K562 (cell line): ENCODE data around the gene DCAF12. TPM values are rescaled to one million over a fixed set of nuclear protein-coding genes. Genes with fewer than 3 reads are reported as not detected.

Experiments
- CXXC5 ChIP-seq: fragments of 250-450 bp; sonication (Bioruptor Pico); IDR thresholded peaks from 2 replicates; pipeline ENCODE4 v1.8.0; 2022; ENCODE audit warnings: inconsistent platforms, mild to moderate bottlenecking, moderate library complexity
- DLX4 ChIP-seq: fragments of 250-450 bp; sonication (Bioruptor Pico); IDR thresholded peaks from 2 replicates; pipeline ENCODE4 v1.6.1; 2021; ENCODE audit warnings: mild to moderate bottlenecking
- DPF2 ChIP-seq: fragments of 450-650 bp; IDR thresholded peaks from 2 replicates; pipeline ENCODE4 v1.6.1; 2016
- ELF1 ChIP-seq: fragments of 200-800 bp; sonication (Bioruptor generic); IDR thresholded peaks from 2 replicates; pipeline ENCODE4 v1.6.1; 2016; ENCODE audit warnings: missing genetic modification characterization, missing compliant biosample characterization
- FOXP1 ChIP-seq: sonication (generic); formaldehyde crosslinking; IDR thresholded peaks from 2 replicates; pipeline ENCODE4 v1.8.0; 2022; ENCODE audit warnings: mild to moderate bottlenecking, missing genetic modification reagents
- FOXP4 ChIP-seq: sonication (generic); formaldehyde crosslinking; IDR thresholded peaks from 2 replicates; pipeline ENCODE4 v1.8.0; 2022; ENCODE audit warnings: mild to moderate bottlenecking, missing genetic modification reagents, borderline replicate concordance
- HDAC2 ChIP-seq: fragments of 450-650 bp; IDR thresholded peaks from 2 replicates; pipeline ENCODE4 v1.6.1; 2016; ENCODE audit warnings: mild to moderate bottlenecking
- JUND ChIP-seq, 2 experiments: IDR thresholded peaks; 2 replicates in 1 of 2; 3 replicates in 1 of 2; pipeline ENCODE4 v1.6.1; 2011; ENCODE audit warnings: borderline replicate concordance in 2 of 2, low read depth in 2 of 2, low read length in 2 of 2, improper control_type of control experiment in 1 of 2, missing biosample characterization in 1 of 2, missing genetic modification characterization in 1 of 2, missing genetic modification reagents in 1 of 2
- L3MBTL2 ChIP-seq: fragments of 450-650 bp; IDR thresholded peaks from 2 replicates; pipeline ENCODE4 v1.6.1; 2016; ENCODE audit warnings: mild to moderate bottlenecking, moderate library complexity
- MAFK ChIP-seq: IDR thresholded peaks from 2 replicates; pipeline ENCODE4 v1.6.1; 2011; ENCODE audit warnings: low read length, improper control_type of control experiment
- MAZ ChIP-seq, 2 experiments: fragments of 450-650 bp in 1 of 2; sonication (generic) in 1 of 2; formaldehyde crosslinking; IDR thresholded peaks in 1 of 2; conservative IDR thresholded peaks in 1 of 2; 2 replicates each; pipeline versions ENCODE4 v1.4.0 to v1.5.0; 2020; ENCODE audit warnings: mild to moderate bottlenecking in 1 of 2, missing genetic modification reagents in 1 of 2
- MEIS2 ChIP-seq: fragments of 450-650 bp; IDR thresholded peaks from 2 replicates; pipeline ENCODE4 v1.6.1; 2014; ENCODE audit warnings: mild to moderate bottlenecking; ENCODE audit not compliant: partially characterized antibody
- NFE2 ChIP-seq: IDR thresholded peaks from 2 replicates; pipeline ENCODE4 v1.6.1; 2014; ENCODE audit warnings: antibody characterized with exemption, low read depth
- RBFOX2 ChIP-seq: fragments of 200-400 bp; formaldehyde crosslinking; IDR thresholded peaks from 2 replicates; pipeline ENCODE4 v1.6.1; 2017; ENCODE audit warnings: low read depth, mild to moderate bottlenecking, low read length, moderate library complexity
- SMARCA4 ChIP-seq: fragments of 450-650 bp; IDR thresholded peaks from 2 replicates; pipeline ENCODE4 v1.6.1; 2016
- STAG1 ChIP-seq: sonication (generic); formaldehyde crosslinking; IDR thresholded peaks from 2 replicates; pipeline ENCODE4 v1.5.0; 2020; ENCODE audit warnings: missing genetic modification reagents, borderline replicate concordance
- ZEB2 ChIP-seq: fragments of 450-650 bp; IDR thresholded peaks from 2 replicates; pipeline ENCODE4 v1.6.1; 2016
- ZKSCAN3 ChIP-seq: fragments of 250-450 bp; sonication (Bioruptor Pico); IDR thresholded peaks from 2 replicates; pipeline ENCODE4 v1.4.0; 2020
- ZNF184 ChIP-seq: sonication (generic); formaldehyde crosslinking; IDR thresholded peaks from 2 replicates; pipeline ENCODE4 v1.5.0; 2020; ENCODE audit warnings: missing genetic modification reagents
- ZNF232 ChIP-seq: sonication (generic); formaldehyde crosslinking; IDR thresholded peaks from 2 replicates; pipeline ENCODE4 v1.8.0; 2022; ENCODE audit warnings: mild to moderate bottlenecking, missing genetic modification reagents
- ZNF347 ChIP-seq: fragments of 450-650 bp; formaldehyde crosslinking; IDR thresholded peaks from 2 replicates; pipeline ENCODE4 v1.4.0; 2020; ENCODE audit warnings: low read depth, mild to moderate bottlenecking, moderate library complexity
- polyA plus RNA-seq, 8 experiments: library from polyadenylated mRNA; depleted of rRNA in 4 of 8; stranded (reverse) in 5 of 8; unstranded in 3 of 8; fragments of >200 nt; fragmentation: Nextera tagmentation in 2 of 8; fragmentation: Illumina TruSeq in 1 of 8; extraction: Ambion mirVana in 2 of 8; extraction: Trizol in 1 of 8; gene quantifications; 2 replicates each; pipeline versions ENCODE4 v1.2.1 to v1.2.3, GENCODE V29; 2011 to 2014; ENCODE audit warnings: inconsistent platforms in 1 of 8, missing spikeins in 1 of 8
- total RNA-seq, 7 experiments: library from RNA; depleted of rRNA in 6 of 7; stranded (reverse); fragments of >200 nt in 6 of 7; fragmentation: Illumina TruSeq in 2 of 7; extraction: Trizol in 2 of 7; gene quantifications; 2 replicates each; pipeline versions ENCODE4 v1.2.1 to v1.2.3, GENCODE V29; 2011 to 2021; ENCODE audit warnings: low replicate concordance in 1 of 7
- TF ChIP-seq, protein P1 (sequence below): fragments of 450-650 bp; formaldehyde crosslinking; IDR thresholded peaks from 2 replicates; pipeline ENCODE4 v1.4.0; 2020; ENCODE audit warnings: mild to moderate bottlenecking, moderate library complexity
- TF ChIP-seq, protein P2 (sequence below), 2 experiments: IDR thresholded peaks; 2 replicates each; pipeline ENCODE4 v1.6.1; 2012; ENCODE audit warnings: improper control_type of control experiment in 2 of 2, low read depth in 2 of 2, low read length in 2 of 2, borderline replicate concordance in 1 of 2

DCAF12 gene
- total and polyA plus RNA-seq, 9 of the 15 experiments (the other 6 are each of a cell fraction or from before 2014, with no cell fraction given): 10.9 to 59.6 (median 30.8) TPM

- TF ChIP-seq ZNF347 (no peak), MAFK (peak; percentile 76), DLX4 (CRISPR knock-in tag) (no peak), CXXC5 (CRISPR knock-in tag) (peak; percentile 29; the same call in 1 of the 2 replicates), SMARCA4 (peak; percentile 62), FOXP4 (CRISPR knock-in tag) (peak; percentile 71), JUND (IDR thresholded peaks at IDR 0.05; ENCODE audit: borderline replicate concordance, low read depth, low read length) (peak; percentile 90), JUND (tag; IDR thresholded peaks at IDR 0.05; ENCODE audit: borderline replicate concordance, low read depth, low read length) (peak; percentile 82; the same call in 2 of the 3 replicates), FOXP1 (peak; percentile 90), ELF1 (tag) (no peak), MAZ (CRISPR knock-in tag; conservative IDR thresholded peaks at IDR 0.05 in 1 of 2, IDR thresholded peaks at IDR 0.05 in 1 of 2) (peak in 1 of 2 experiments; percentile 30; a peak in 1 of 4 replicates), ZNF232 (CRISPR knock-in tag) (no peak), ZEB2 (0 out of 2 replicates have a peak, but pooled peaks have one; percentile 20), RBFOX2 (no peak), DPF2 (peak; percentile 80), ZNF184 (CRISPR knock-in tag) (no peak), STAG1 (CRISPR knock-in tag) (no peak), MEIS2 (peak; percentile 15), L3MBTL2 (peak; percentile 66), HDAC2 (0 out of 2 replicates have a peak, but pooled peaks have one; percentile 15), ZKSCAN3 (CRISPR knock-in tag) (no peak), NFE2 (peak; percentile 93)
- TF ChIP-seq, protein P1, sequence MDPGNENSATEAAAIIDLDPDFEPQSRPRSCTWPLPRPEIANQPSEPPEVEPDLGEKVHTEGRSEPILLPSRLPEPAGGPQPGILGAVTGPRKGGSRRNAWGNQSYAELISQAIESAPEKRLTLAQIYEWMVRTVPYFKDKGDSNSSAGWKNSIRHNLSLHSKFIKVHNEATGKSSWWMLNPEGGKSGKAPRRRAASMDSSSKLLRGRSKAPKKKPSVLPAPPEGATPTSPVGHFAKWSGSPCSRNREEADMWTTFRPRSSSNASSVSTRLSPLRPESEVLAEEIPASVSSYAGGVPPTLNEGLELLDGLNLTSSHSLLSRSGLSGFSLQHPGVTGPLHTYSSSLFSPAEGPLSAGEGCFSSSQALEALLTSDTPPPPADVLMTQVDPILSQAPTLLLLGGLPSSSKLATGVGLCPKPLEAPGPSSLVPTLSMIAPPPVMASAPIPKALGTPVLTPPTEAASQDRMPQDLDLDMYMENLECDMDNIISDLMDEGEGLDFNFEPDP (CRISPR knock-in tag): no peak
- TF ChIP-seq, protein P2, sequence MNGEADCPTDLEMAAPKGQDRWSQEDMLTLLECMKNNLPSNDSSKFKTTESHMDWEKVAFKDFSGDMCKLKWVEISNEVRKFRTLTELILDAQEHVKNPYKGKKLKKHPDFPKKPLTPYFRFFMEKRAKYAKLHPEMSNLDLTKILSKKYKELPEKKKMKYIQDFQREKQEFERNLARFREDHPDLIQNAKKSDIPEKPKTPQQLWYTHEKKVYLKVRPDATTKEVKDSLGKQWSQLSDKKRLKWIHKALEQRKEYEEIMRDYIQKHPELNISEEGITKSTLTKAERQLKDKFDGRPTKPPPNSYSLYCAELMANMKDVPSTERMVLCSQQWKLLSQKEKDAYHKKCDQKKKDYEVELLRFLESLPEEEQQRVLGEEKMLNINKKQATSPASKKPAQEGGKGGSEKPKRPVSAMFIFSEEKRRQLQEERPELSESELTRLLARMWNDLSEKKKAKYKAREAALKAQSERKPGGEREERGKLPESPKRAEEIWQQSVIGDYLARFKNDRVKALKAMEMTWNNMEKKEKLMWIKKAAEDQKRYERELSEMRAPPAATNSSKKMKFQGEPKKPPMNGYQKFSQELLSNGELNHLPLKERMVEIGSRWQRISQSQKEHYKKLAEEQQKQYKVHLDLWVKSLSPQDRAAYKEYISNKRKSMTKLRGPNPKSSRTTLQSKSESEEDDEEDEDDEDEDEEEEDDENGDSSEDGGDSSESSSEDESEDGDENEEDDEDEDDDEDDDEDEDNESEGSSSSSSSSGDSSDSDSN (IDR thresholded peaks at IDR 0.05; ENCODE audit: borderline replicate concordance in 1 of 2, low read depth in 2 of 2, low read length in 2 of 2): no peak
Measured at GRCh38 chr9:34158362-34158869, 31.9 kb upstream of the DCAF12 start (continued).
